GM19468 (cell line): ENCODE measurements around the gene GPR15LG.

ENCODE experiments used
- ATAC-seq: cut with Tn5 transposase; IDR thresholded peaks from one replicate; pipeline ENCODE4 v1.9.1; 2021; ENCODE audit warnings: mild to moderate bottlenecking, moderate library complexity, moderate number of reproducible peaks; ENCODE audit not compliant: unreplicated experiment; ENCODE audit errors: extremely low read depth

Gene GPR15LG

DNA sequence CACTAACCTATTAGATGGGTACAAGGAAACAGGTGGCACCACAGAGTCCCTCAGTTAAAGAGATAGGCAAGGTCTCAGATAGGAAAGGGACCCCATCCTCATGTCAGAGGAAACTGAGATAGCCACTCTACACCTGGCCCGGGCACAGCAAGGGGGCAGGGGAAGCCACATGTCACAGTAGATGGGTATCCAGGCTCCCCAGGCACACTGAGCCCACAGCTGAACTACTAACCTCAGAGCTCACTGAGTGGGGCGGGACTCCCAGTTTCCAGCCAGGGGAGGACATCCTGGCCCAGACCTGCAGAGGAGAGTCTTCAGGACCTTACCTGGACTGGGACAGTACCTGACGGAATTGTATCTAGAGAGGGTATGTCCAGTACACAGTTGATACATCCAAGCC lies 17.0 kb downstream of the GPR15LG start:
- ATAC-seq = no peak

DNA sequence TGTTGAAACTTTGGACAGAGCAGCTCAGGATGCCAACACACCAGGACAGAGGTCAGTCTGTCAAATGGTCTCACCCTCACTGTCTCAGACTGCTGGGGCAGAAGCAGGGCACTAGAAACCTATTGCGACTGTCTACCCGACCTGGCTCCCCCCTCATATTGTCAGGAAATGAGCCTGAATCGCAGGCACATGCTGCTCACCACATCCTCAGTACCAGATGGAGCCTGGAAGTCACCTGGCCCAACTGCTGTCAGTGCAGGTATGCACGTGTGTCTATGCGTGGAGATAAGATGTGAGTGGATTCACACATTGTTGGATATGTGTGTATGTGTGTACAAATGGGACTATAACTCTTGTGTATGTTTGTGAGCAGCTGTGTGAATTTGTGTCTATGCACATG lies 17.5 kb downstream of the GPR15LG start:
- ATAC-seq = no peak

DNA sequence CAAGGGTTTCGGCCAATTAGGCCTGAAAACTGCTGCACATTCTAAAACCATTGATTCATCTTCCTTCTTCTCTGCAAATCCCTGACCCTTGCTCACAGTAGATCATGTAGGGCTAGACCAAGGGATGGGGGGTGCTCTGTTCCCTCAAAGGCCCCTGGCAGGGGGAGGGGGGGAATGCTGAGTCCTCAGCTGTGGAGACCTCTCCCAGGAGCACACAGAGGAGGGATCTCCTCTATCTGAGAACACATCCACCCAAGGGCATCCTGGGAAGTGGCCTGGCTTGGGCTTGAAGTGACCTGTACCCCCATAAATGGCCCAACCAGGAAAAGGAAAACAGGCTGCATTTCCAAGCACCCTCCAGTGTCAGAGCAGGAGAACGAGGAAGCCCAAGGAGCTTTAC lies 19.7 kb downstream of the GPR15LG start:
- ATAC-seq = no peak

DNA sequence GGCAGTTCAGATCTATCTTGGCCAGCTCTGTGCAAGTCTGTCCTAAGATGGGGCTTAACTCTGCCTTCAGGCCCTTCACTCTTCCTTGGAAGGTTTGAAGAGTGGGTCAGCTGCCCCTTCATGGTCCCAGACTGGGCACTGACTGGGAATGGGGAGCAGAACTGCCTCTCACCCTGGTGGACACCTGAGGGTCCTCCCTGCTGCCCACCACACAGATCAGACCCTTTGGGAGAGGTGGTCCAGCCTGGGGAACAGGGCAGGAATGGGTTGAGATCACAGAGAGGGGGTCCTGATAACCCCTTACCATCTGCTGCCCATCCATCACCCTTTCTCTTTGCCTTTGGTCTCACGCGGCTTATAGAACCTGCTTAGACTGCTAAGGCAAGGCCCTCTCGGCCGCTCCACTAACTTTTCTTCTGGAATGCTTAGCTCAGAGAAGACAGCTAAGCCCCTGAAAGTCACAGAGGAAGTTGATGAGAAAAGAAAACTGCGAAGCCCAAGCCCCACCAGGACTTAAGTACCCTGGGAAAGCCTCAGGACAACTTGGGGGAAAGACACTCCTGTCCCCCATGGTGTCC lies 20.3 kb downstream of the GPR15LG start:
- no peak for ATAC-seq

DNA sequence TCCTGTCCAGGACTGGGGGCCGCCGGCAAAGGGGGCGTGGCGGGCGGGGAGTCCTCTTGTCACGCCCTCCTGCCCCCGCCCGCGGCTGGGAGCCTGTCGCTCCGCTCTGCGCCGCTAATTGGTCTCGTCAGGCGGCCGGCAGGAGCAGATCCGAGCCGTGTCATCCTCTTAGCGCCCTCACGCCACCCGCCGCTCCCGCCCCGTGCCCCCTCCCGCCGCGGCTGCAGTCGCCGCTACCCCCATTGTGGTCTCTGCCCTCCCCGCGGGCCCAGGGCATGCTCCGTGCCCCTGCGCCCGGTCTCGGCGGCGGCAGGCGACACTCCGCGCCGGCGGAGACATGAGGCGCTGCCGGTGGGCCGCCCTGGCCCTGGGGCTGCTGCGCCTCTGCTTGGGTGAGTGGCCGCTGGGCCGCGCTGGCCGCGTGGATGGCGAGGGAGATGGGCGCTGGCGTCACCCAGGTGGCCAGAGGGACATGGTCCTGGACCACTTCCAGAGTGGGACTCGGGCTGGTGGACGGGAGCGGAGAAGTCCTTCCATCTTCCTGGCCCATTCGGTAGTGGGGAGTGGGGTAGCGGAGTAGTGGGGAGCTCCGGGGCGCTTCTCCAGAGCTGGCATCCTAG lies 20.9 kb downstream of the GPR15LG start, which contains the start of gene CDHR1:
TSS of gene CDHR1 (plus strand) at position 114 of the 620 bp plus-strand sequence. CDS start at position 338, 224 bp downstream.
- peak; percentile 44 for ATAC-seq

GRCh38 chr10:84195044-84195830 lies 21.6 kb downstream of the GPR15LG start:
- no peak for ATAC-seq

- ATAC-seq = no peak
Observed at GRCh38 chr10:84196083-84196482, 22.5 kb downstream of the GPR15LG start.

- ATAC-seq = no peak
Observed at GRCh38 chr10:84196941-84197340, 23.3 kb downstream of the GPR15LG start.

DNA sequence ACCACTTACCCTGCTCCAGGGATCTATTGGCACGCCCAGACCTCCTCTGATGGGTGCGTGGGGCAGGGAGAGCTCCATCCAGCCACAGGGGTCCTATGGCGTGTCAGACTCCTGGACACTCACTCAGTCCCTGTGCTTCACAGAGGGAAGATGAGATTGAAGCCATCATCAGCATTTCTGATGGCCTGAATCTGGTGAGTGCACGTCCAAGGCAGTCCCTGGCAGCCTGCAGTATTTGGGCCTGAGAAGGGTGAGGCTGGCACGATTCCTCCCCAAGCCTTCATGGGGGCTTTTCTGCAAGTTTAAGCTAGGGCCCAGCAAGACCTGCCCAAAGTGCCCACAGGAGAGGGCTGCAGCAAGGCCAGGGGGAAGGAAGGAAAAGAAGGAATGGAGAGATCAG lies 24.0 kb downstream of the GPR15LG start:
- ATAC-seq = no peak

DNA sequence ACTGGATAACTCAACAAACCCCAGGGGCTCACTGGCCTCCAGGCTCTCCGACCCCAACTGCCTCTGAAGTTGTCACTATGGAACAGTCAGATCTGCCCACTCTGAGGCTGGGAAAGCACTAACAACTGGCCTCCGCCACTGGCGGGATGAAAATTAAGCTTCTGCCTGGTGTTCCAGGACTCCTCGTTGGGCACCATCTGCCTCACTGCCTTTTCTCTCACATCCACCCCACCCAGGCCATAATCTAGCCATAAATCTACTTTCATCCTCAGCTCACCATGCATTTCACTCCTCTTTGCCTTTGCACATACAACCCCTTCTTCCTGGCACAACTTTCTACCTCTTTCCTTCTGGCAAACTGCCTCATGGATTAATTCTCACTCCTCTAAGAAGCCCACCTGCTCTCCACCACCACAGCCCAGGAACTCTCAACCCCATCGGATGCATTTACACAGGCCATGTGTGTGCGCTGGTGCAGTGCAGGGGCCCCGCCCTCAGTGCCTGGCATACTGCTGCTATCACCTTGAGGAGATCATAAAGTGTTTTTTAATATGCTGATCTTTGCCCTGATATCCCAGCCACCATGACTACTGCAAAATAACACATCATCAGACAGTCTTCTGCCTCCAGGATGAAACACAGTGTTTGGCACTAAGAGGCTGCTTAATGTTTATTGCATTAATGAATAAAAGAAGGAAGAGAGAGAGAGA lies 24.8 kb downstream of the GPR15LG start:
- ATAC-seq = no peak

DNA sequence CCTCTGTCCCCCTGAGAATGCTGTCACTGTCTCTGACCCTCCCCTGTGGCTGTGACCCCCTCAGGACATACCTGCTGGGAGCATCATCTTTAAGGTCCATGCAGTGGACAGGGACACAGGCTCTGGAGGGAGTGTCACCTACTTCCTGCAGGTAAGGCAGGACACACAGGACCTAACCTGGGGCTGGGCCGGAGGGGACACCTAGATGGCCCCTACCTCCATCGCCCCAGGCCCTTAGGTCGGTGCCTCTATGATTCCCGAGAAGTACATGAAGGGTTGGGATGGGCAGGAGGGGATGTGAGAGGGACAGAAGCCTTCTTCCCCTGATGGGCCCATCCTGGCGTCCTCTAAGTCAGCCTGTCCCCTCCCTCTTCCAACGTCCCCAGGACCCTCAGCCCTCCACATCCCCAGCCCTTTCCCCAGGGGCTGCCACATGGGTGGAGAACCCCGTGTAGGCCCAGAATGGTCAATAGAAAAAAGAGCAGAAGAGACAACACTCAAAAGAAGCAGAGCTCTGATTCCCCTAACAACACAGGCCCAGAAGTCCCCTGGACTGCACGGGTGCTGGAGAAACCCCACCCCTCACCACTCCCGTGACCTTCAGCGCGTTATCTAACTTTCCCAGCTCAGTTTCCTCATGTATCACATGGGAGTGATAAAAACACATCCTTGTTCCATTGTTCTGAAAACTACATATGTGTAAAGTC lies 27.1 kb downstream of the GPR15LG start:
- no peak for ATAC-seq

DNA sequence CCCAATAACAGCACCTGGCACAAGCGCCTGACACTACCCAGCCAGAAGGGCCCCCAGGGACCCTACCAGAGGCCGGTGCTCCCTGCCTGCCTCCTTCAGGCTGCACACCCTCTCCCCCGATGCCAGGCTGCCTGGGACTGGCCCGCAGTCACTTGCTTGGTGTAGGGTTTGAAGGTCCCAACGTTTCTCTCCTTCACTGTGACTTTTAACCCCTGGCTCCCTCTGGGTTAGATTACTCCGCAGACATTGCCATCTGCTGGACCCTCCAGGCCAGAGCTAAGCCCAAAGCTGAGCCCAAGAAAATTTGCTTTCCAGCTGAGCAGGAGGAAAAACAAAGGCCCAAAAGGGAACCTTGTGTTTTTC lies 27.6 kb downstream of the GPR15LG start:
- no peak for ATAC-seq

DNA sequence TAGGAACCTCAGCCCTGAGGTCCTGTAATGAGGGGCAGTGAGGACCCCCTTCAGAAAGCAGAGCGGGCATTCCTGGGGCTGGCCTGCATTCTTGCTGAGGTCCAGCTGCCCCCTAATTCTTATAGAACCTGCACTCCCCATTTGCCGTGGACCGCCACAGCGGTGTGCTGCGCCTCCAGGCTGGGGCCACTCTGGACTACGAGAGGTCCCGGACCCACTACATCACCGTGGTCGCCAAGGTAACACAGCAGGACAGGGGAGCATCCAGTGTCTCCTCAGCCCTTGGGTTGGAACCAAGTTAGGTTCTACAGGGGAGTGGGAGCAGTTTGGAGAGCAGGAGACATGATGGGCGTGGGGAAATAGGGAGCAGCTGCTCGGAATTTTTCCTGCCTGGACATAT lies 28.1 kb downstream of the GPR15LG start:
- ATAC-seq = no peak

DNA sequence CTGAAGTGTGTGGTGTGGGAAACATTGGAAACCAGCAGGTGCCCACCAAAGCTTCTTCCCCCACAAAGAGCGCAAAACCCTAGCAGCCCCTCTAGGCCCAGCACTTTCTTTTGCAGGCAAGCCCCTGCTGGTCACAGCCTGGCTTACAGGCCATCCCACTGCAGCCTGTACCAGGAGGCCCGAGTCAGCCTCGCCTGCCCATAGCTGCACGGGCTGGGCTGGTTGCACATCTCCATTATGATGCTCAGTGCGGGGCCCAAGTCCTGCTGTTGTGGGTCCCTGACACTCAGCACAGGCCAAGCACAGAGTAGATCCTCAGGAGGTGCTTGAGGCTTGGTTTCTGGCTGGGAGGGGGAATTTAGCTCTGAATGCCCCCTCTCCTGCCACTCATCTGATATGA lies 28.7 kb downstream of the GPR15LG start:
- no peak for ATAC-seq

DNA sequence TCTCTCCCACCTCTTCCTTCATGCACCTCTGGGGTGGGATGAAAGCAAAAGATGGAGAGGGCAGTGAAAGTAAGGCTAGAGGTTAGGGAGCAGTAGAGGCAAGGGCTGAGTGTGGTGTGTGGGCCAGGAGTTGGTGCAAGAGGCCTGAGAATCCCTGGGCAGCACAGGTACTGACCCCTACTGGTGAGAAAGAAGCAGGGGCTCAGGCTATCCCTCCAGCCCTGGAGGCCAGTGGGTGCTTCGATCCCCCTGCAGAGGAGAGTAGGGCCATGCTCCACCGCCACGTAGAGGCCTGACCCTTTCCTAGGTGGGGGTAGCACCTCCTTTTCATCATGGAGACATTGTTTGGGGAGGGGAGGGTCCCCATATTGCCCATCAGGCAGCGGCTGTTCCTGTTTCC lies 30.5 kb downstream of the GPR15LG start:
- ATAC-seq = no peak

DNA sequence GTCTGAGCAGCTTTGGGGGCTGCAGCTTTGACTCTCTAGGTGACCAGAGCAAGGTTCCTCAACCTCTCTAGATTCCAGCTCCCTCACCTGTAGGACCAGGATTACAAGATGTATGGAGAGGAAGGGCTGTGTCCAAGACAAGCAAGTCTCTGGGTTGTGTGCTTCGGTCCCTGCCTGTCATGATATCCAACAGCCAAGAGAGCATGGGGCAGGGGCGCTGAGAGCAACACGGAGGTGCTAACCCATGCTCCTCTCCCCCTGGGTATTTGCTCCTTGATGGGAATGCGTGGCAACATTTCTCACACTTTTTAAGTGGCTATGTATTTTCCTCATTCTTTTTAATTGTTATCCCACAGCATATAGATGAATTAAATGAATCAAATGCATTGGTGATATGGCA lies 31.0 kb downstream of the GPR15LG start:
- ATAC-seq = no peak

DNA sequence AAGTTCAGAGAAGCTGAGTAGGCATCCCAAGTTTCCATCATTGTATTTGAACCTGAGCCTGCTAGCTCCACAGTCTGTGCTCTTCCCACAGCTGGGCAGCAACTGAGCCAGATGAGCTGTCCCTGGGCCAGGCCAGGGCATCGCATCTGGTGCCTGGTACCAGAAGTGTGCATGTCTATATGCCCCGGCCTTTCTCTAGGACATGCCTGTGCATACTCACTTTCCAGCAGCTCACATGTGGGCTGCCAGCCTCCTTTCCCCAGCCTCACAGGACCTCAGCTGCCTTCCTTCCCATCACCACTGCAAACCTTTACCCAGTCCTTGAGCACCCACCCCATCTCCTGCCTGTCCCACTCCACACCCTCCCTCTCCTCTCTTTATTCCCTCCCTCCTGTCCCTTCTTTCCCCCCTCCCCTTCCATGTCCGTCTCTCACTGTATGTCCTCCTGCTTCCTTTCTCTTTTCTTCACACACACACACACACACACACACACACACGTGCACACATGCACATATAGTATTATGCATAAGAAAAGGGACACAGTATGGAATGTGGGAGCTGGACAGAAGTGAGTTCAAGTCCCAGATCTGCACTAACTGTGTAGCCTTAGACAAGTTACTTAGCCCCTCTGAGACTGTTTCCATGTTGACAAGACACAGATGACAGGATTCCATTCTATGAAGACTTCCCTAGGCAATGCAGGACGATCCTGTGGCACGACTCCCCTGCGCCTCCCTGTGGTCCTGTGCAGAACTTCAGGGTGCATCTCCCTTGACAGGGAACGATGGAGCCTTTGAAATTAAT lies 31.6 kb downstream of the GPR15LG start:
- peak; percentile 50 for ATAC-seq

DNA sequence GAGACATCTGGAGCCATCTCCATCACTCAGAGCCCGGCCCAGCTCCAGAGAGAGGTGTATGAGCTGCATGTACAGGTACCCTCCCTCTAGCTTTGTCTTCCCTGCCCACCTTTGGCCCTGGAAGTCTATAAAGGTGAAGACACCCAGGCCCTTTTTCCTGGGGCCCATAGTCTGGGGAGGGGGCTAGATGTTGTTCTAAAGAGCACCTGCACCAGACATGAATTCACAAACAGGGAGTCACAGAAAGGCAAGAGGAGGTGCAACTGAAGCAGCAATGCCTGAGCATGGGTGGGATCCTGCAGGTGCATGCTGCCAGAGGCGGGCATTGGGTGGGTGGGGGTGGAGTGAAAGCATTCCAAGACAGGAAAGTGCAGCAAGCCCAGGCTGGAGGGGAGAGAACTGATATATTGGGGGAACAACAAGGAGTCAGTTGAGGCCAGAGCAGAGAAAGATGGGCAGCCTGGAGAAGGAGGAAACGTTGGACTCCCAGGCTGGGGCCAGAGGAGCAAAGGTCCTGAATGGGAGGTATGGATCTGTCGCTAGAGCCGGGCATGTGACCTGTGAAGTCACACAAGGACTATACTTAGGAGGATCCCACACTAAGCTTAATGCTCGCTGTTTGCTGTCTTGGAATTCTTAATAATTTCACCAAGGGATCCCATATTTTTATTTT lies 32.4 kb downstream of the GPR15LG start:
- ATAC-seq = no peak

- no peak for ATAC-seq
Observed at GRCh38 chr10:84208023-84208422, 34.4 kb downstream of the GPR15LG start.
